NCI-H2107 treated with DMSO at 0.1 percent for 48 hours (cell line): ENCODE results near the gene BSPRY.
"Not testable (repeated sequence)": the region's sequence is repeated elsewhere in the genome, so short reads cannot be mapped to it uniquely, and the experiment has no call there.

ENCODE experiments used
- DNase-seq: peaks from one replicate; lab custom pipeline; 2025; ENCODE audit not compliant: unreplicated experiment; lab: John Stamatoyannopoulos, UW

Gene BSPRY

GRCh38 chr9:113369855-113370140 is 20.5 kb downstream of the BSPRY start:
- no peak for DNase-seq

- DNase-seq: peak; percentile 46
These were observed 21.5 kb downstream of the BSPRY start for GRCh38 chr9:113370806-113371325.

- DNase-seq: no peak
These were observed 22.7 kb downstream of the BSPRY start for GRCh38 chr9:113372059-113372458.

GRCh38 chr9:113373256-113373655 is 23.9 kb downstream of the BSPRY start:
- no peak for DNase-seq

GRCh38 chr9:113373676-113374392 is 24.5 kb downstream of the BSPRY start:
- DNase-seq: no peak

- no peak for DNase-seq
These were observed 26.0 kb downstream of the BSPRY start for GRCh38 chr9:113375057-113376023.

- DNase-seq: peak; percentile 24
These were observed 27.6 kb downstream of the BSPRY start, which contains the start of gene HDHD3 for GRCh38 chr9:113376634-113377567. Gene HDHD3, minus strand, starts transcription at chr9:113376986. Its CDS starts 2,632 bp downstream, at chr9:113374354.

GRCh38 chr9:113379094-113379828 is 29.9 kb downstream of the BSPRY start:
- DNase-seq: not testable (repeated sequence)

- not testable (repeated sequence) for DNase-seq
These were observed 30.5 kb downstream of the BSPRY start for GRCh38 chr9:113379829-113380210.

- DNase-seq: no peak
These were observed 31.6 kb downstream of the BSPRY start for GRCh38 chr9:113380869-113381378.

GRCh38 chr9:113381441-113381840 is 32.1 kb downstream of the BSPRY start:
- not testable (repeated sequence) for DNase-seq

- no peak for DNase-seq
These were observed 32.6 kb downstream of the BSPRY start for GRCh38 chr9:113381909-113382411.

- DNase-seq: no peak
These were observed 37.4 kb downstream of the BSPRY start for GRCh38 chr9:113386571-113387393.

- no peak for DNase-seq
These were observed 38.4 kb downstream of the BSPRY start for GRCh38 chr9:113387560-113388230.

GRCh38 chr9:113388833-113389232 is 39.5 kb downstream of the BSPRY start:
- no peak for DNase-seq

- no peak for DNase-seq
These were observed 40.1 kb downstream of the BSPRY start for GRCh38 chr9:113389451-113389850.

- DNase-seq: no peak
These were observed 41.0 kb downstream of the BSPRY start for GRCh38 chr9:113390192-113390960.

- no peak for DNase-seq
These were observed 42.6 kb downstream of the BSPRY start for GRCh38 chr9:113391917-113392316.
